Mammary epithelial cell (primary cell): Measurements from ENCODE around the gene DYNLT1.

Experiments
- CTCF ChIP-seq, 2 donors: IDR thresholded peaks in 1 of 2; conservative IDR thresholded peaks in 1 of 2; 2 replicates each; pipeline ENCODE4 v1.5.1; 2011 to 2012; ENCODE audit warnings: inconsistent platforms in 2 of 2, low read length in 2 of 2, mild to moderate bottlenecking in 2 of 2, control low read depth in 1 of 2, low read depth in 1 of 2; ENCODE audit not compliant: insufficient read depth in 1 of 2; ENCODE audit errors: extremely low read depth in 1 of 2
- EZH2 ChIP-seq: IDR thresholded peaks from 2 replicates; pipeline ENCODE4 v1.6.1; 2012; ENCODE audit warnings: low read length, inconsistent platforms, borderline replicate concordance

- no peak for TF ChIP-seq CTCF (conservative IDR thresholded peaks at IDR 0.05 in 1 of 2, IDR thresholded peaks at IDR 0.05 in 1 of 2; ENCODE audit: extremely low read depth in 1 of 2, insufficient read depth in 1 of 2, low read depth in 1 of 2, low read length in 2 of 2)
- no peak for TF ChIP-seq EZH2
Observed at GRCh38 chr6:158627940-158628211, 16.7 kb downstream of the DYNLT1 start.
